T-helper 17 cell (primary cell): ENCODE data around the gene GGTLC2. TPM values are rescaled to one million over a fixed set of nuclear protein-coding genes. Genes with fewer than 3 reads are reported as not detected.
"Not testable (repeated sequence)": the region's sequence is repeated elsewhere in the genome, so short reads cannot be mapped to it uniquely, and the experiment has no call there.

Experiments
- ATAC-seq: fragments of 150-1000 bp; cut with Tn5 transposase; 2 replicates; pipeline ENCODE4 v1.10.0; 2021; ENCODE audit warnings: mild to moderate bottlenecking, moderate library complexity
- DNase-seq, 3 donors: peaks; one replicate each; pipeline versions ENCODE4 v3.0.0 to v3.0.0-alpha.2; 2020 to 2021
- H3K9me3 ChIP-seq: one replicate; pipeline ENCODE4 v1.7.0; 2013; ENCODE audit warnings: low read length, mild to moderate bottlenecking; ENCODE audit not compliant: control insufficient read depth, poor library complexity, severe bottlenecking
- H3K27ac Mint-ChIP-seq: one replicate; pipeline ENCODE4 v1.8.0; 2022; ENCODE audit warnings: mild to moderate bottlenecking, moderate library complexity, mixed read lengths
- H3K27me3 Mint-ChIP-seq: one replicate; pipeline ENCODE4 v1.8.0; 2022; ENCODE audit warnings: mixed read lengths
- H3K36me3 Mint-ChIP-seq: one replicate; pipeline ENCODE4 v1.8.0; 2022; ENCODE audit warnings: low read depth, mixed read lengths
- H3K4me1 Mint-ChIP-seq: one replicate; pipeline ENCODE4 v1.8.0; 2022; ENCODE audit warnings: mild to moderate bottlenecking, mixed read lengths
- H3K4me3 Mint-ChIP-seq: one replicate; pipeline ENCODE4 v1.8.0; 2022; ENCODE audit warnings: mild to moderate bottlenecking, moderate library complexity, mixed read lengths
- total RNA-seq, 4 donors: library from RNA in 2 of 4; stranded (reverse) in 2 of 4; gene quantifications; one replicate each; pipeline ENCODE4 v1.2.3 and lab custom pipeline; 2022 to 2026

Gene GGTLC2
- total RNA-seq, 2 donors from 2014 or later, result not detected

DNA sequence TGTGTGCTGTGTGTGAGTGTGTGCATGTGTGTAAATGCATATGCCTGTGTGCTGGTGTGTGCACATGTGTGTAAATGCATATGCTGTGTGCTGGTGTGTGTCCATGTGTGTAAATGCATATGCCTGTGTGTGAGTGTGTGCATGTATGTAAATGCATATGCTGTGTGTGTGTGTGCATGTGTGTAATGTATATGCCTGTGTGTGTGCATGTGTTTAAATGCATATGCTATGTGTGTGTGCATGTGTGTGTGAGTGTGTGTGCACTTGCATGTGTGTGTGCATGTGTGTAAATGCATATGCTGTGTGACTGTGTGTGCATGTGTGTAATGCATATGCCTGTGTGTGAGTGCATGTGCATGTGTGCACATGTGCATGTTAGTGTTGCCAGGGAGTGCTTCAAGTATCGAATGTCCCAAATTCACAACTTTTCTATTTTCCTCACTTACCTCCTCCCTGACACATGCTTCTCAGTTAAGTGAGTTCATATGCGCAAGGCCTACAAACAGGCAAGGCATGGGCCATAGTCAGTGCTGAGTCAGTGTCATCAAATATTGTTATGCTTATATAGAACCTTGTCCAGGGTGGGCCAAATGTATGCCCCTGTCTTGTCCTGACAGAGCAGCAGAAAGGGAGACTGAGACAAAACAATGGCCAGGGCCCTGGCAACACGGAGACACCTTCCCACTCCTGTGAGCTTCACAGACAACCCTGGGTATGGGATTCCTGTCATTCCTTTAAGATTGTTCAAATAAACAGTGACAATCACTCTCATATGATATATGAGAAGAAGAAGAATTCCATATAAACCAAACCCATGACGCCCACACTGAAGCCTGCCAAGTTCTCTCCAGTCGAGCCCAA lies 38.6 kb downstream of the GGTLC2 start:
- H3K4me3 Mint-ChIP-seq, result no peak overlapping the region
- no peaks in the 10 kb centered on the region for H3K36me3 Mint-ChIP-seq

GRCh38 chr22:22683668-22684361 lies 39.4 kb downstream of the GGTLC2 start:
- Mint-ChIP-seq H3K27me3 (peaks cover 11% of the 10 kb centered on the region), H3K36me3 (no peaks in the 10 kb centered on the region), H3K4me1 (peaks cover 5% of the 10 kb centered on the region), H3K4me3 (no peak overlapping the region), H3K27ac (no peak overlapping the region)
- no peak for DNase-seq
- H3K9me3 ChIP-seq, result no peaks in the 10 kb centered on the region
- ATAC-seq, result no peak

More for the DNA sequence above, 38.6 kb downstream of the GGTLC2 start:
- Mint-ChIP-seq H3K27ac (no peak overlapping the region), H3K27me3 (peaks cover 13% of the 10 kb centered on the region), H3K4me1 (peaks cover 5% of the 10 kb centered on the region)
- no peak for ATAC-seq
- no peak for DNase-seq
- H3K9me3 ChIP-seq, result no peaks in the 10 kb centered on the region

- no peak for ATAC-seq
- no peaks in the 10 kb centered on the region for H3K9me3 ChIP-seq
- H3K27ac Mint-ChIP-seq, result no peak overlapping the region
- peaks cover 6% of the 10 kb centered on the region for H3K27me3 Mint-ChIP-seq
- H3K36me3 Mint-ChIP-seq, result no peaks in the 10 kb centered on the region
- H3K4me1 Mint-ChIP-seq, result peaks cover 5% of the 10 kb centered on the region
- H3K4me3 Mint-ChIP-seq, result no peak overlapping the region
- no peak for DNase-seq
Observed at GRCh38 chr22:22684580-22685561, 40.5 kb downstream of the GGTLC2 start.

DNA sequence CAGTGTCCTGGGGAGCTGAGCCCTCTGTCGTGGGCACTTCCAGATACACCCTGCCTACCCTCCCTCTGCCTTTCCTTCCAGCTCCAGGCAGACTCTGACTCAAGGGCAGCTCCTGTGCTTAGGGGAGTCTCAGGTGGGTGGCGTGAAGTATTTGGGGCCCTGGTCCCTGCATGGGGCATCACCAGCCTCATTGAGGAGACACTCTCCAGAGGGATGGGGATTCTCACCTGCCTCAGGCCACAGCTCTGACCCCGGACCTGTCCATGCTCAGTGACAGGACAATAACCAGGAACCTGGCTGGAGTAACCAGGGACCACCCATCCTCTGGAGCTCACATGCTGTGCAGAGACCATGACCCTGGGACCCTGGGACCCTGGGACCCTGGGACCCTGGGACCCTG lies 41.2 kb downstream of the GGTLC2 start:
- peaks cover 5% of the 10 kb centered on the region for H3K4me1 Mint-ChIP-seq

GRCh38 chr22:22686202-22687115 lies 42.0 kb downstream of the GGTLC2 start:
- DNase-seq, H3K36me3 Mint-ChIP-seq, H3K27ac Mint-ChIP-seq, H3K27me3 Mint-ChIP-seq, H3K4me1 Mint-ChIP-seq, H3K9me3 ChIP-seq, H3K4me3 Mint-ChIP-seq: not testable (repeated sequence)
- ATAC-seq, result peak; percentile 27

More for the DNA sequence above, 41.2 kb downstream of the GGTLC2 start:
- Mint-ChIP-seq H3K27me3 (peaks cover 1% of the 10 kb centered on the region), H3K4me3 (no peak overlapping the region), H3K36me3 (no peaks in the 10 kb centered on the region), H3K27ac (no peak overlapping the region)
- DNase-seq (no peak), ATAC-seq (no peak)
- H3K9me3 ChIP-seq, result no peaks in the 10 kb centered on the region

- DNase-seq, result no peak
- H3K9me3 ChIP-seq, result no peaks in the 10 kb centered on the region
- Mint-ChIP-seq H3K36me3 (no peaks in the 10 kb centered on the region), H3K27me3 (peaks cover 5% of the 10 kb centered on the region), H3K4me1 (peaks cover 5% of the 10 kb centered on the region), H3K27ac (no peak overlapping the region), H3K4me3 (no peak overlapping the region)
- peak; percentile 54 for ATAC-seq
Observed at GRCh38 chr22:22687638-22688500, 43.5 kb downstream of the GGTLC2 start.

DNA sequence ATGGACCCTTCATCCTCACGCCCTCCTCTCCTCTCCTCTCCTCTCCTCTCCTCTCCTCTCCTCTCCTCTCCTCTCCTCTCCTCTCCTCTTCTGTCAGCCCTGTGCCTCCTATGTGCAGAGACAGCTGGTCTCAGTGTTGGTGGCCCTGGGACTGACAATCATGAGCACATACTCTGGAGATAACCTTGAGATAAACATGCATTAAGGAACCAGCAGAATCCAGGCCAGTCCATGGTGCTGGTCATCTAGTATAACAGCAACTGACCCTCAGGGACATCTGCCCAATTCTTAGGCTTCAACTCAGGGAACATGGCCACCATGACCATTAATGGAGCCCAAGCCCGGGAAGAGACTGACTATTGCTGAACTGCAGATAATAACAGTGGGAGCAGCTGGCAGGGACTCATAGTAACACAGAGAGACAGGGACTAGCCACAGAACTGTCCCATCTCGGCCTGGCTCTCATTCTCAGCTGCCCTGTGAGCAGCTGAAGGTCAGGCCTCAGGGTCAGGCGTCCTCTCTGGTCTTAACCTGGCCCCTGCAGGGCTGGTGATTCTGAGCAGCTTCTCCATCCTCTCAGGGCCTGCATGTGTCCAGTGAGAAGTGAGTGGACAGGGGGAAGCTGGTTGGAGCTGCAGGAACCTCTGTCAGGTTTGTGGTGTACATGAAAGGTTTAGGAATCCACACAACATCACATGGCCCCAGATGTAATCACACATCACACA lies 45.4 kb downstream of the GGTLC2 start:
- Mint-ChIP-seq H3K27ac (no peak overlapping the region), H3K36me3 (no peaks in the 10 kb centered on the region), H3K4me3 (no peak overlapping the region), H3K4me1 (peaks cover 8% of the 10 kb centered on the region), H3K27me3 (peaks cover 12% of the 10 kb centered on the region)
- DNase-seq (no peak), ATAC-seq (no peak)
- no peaks in the 10 kb centered on the region for H3K9me3 ChIP-seq

- H3K36me3 Mint-ChIP-seq, result no peaks in the 10 kb centered on the region
Observed at GRCh38 chr22:22691055-22691454, 46.6 kb downstream of the GGTLC2 start.

GRCh38 chr22:22691716-22692701 lies 47.6 kb downstream of the GGTLC2 start:
- Mint-ChIP-seq H3K4me1 (peaks cover 4% of the 10 kb centered on the region), H3K27ac (no peak overlapping the region), H3K4me3 (no peak overlapping the region), H3K27me3 (peaks cover 12% of the 10 kb centered on the region), H3K36me3 (no peaks in the 10 kb centered on the region)
- ATAC-seq, result no peak
- no peak for DNase-seq
- no peaks in the 10 kb centered on the region for H3K9me3 ChIP-seq

More at GRCh38 chr22:22691055-22691454, 46.6 kb downstream of the GGTLC2 start:
- no peaks in the 10 kb centered on the region for H3K9me3 ChIP-seq
- no peak overlapping the region for H3K27ac Mint-ChIP-seq
- ATAC-seq (no peak), DNase-seq (no peak)
- peaks cover 12% of the 10 kb centered on the region for H3K27me3 Mint-ChIP-seq
- no peak overlapping the region for H3K4me3 Mint-ChIP-seq
- peaks cover 8% of the 10 kb centered on the region for H3K4me1 Mint-ChIP-seq
